ENCODE results near the gene TSR1.

- TF ChIP-seq POLR2A (IDR thresholded peaks at IDR 0.05) (no peak), CTCF (IDR thresholded peaks at IDR 0.05) (no peak)
Measured at GRCh38 chr17:2376107-2376506, 39.9 kb upstream of the TSR1 start.

All from sigmoid colon (tissue), 3 donors.